Activated T-helper 9 cell treated with anti-CD3 and anti-CD28 coated beads, Interleukin-2, amount 50 U/mL, for 16 hours (primary cell): ENCODE results near the gene ARTN.

Experiments
- DNase-seq: peaks from one replicate; pipeline ENCODE4 v3.0.0-alpha.2; 2020; ENCODE audit warnings: low read depth

Gene ARTN

DNA sequence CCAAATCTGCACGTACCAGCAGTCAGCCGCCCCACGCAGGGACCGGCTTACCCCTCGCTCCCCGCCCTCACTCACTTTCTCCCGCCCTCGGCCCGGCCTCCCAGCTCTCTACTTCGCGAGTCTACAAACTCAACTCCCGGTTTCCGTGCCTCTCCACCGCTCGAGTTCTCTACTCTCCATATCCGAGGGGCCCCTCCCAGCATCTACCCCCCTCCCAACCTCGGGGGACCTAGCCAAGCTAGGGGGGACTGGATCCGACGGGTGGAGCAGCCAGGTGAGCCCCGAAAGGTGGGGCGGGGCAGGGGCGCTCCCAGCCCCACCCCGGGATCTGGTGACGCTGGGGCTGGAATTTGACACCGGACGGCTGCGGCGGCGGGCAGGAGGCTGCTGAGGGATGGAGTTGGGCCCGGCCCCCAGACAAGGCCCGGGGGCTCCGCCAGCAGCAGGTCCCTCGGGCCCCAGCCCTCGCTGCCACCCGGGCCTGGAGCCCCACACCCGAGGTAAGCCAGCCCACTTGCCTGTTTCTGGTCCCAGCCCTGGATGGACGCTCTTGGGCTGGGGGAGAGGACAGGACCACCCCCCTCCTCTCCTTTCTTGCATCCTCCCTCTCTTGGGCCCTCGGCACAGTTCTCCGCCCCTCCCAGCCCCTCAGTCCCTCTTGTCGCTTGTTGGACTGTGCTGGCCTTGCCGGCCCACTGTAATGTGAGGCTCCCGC lies at the start of gene ARTN:
ARTN (plus strand) TSS at position 416 of the 715 bp plus-strand sequence. CDS start 1,856 bp downstream, outside the sequence.
- DNase-seq = no peak

- DNase-seq = no peak
Measured at GRCh38 chr1:43885279-43885801, 48.3 kb upstream of the ARTN start.

DNA sequence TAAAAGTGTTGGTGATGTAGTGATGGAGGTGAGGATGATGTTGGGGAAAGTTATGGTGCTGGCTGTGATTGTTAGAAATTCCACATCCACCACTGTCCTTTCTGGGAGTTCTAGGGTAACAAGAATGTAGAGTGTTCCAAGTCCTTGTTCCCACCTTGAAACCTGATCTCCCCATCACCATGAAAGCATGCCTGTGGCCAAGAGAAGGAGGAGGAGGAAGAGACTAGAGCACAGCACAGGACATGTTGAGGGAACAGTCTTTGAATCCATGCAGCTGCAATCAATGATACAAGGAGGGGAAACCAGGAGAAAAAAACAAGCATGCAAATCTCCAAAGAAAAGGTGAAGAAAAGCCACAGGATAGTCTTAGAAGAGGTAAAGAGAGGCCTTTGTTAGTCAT lies 45.9 kb upstream of the ARTN start:
- no peak for DNase-seq

DNA sequence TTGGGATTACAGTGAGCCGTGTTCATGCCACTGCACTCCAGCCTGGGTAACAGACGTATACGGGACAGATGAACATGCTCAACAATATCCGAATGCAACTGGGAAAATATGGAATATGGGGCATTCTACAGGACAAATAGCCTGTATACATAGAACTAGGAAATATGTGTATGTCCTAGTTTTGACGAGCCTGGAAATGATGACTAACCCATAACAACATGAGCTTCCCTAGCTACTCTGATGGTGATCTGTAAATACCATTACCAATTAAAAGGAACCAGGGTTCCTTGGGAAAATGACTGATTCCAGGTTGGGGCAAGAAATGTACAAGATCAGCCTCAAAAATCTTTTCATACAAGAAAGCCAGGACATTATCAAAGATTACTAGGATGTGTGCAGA lies 42.8 kb upstream of the ARTN start:
- DNase-seq = no peak

DNA sequence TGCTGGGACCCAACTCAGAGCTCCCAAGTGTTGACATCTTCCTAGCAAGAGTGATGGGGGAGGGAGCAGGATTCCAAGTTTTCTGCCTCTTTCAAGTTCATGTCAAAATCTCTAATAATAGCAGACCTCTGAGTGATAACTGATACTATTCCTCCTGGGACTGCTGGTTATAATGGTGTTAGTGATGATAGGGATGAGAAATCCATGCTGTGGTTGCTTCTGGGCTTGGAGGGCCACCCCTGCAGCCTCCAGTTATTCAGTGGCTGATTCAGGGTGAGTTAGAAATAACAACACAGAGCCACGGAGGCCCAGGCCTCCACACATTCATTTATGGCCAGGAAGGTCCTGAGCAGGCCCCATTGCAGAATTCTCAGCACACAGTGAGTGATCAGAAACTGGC lies 40.6 kb upstream of the ARTN start:
- DNase-seq = no peak

- DNase-seq = no peak
Measured at GRCh38 chr1:43898981-43899380, 34.6 kb upstream of the ARTN start.

DNA sequence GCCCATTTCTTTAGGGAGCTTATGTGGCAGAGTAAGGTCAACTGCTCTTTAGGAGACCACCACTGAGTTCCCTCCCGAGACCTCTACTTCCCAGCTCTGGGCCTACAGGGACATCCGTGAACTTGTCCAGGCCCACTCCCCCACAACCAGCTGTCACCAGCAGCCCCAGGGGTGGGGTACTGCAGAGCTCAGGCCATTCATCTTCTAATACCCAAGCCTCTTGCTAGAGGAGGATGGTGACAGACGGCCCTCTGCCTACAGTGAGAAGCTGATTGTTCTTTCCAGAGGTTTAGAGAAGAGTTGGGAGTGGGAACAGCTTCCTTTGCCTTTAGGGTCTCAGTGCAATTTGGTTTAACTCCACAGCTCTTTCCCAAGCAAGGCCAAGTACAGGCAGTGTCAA lies 33.2 kb upstream of the ARTN start:
- DNase-seq = no peak

DNA sequence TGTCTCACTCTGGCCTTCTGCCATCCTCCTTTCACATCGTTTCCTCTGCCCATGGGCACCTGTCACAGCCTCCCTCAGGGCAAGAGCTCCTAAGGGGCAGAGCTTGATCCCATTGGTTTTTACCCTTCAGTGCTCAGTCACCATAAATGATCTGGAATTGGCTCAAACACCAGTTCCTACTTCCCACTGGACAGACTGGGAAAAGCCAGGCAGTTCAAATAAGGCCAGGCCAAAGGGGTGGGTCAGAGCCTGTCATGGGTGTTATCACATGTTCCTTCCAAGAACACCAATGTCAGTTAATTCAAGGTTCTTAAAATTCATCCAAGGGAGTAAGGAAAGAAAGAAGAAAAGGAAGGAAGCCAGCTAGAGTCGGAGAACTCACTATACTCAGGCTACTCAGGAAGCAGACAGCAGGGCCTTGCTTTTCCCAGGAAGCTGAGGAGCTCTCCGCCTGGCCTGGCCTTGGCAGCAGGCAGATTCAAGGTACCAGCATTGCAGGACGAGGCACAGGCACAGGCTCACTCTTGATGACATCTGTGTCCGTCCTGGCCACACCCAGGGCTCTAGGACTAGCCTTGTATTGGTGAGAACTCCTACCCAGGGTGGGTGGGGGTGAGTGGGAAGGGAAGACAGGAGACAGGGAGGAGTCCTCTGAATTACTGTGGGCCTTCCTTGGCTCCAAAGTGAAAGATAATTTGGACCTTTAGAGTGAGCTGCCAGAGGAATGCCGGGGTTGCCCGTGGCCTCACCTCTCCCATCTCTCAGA lies 32.2 kb upstream of the ARTN start:
- no peak for DNase-seq

DNA sequence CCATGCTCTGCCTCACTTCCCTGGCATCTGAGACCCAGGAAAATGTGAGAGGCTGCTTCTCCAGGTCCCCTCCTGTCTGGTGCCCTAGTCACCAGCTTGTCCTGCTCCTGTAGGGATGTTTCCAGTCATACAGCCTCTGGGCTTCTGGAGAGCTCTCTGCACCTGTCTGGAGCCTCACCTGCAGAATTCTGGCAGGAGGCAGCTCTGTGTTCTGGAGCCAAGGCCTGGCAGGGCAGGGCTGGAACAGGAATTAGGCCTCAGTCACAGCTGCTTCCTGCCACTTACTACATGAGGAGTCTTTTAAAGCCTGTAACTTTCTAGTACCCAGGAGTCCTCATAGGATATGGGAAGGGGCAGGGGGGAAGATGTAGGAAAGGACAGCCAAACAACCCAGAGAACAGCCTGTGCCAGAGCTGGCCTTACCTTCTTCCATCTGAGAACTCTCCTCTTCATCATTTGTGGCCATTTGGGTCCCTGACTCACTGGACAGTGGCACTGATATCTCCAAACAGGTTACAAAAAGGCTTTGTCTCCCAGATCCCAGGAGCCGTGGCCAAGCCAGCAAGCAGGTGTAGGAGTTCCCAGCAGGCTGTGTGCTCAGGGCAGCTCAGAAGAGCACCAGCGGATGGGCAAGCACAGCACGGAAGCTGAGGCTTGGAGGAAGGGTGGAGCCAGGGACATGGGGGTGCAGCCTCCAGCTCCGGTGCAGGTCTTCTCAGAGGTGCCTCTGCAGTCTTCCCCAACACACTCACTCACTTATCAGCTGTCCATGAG lies 31.4 kb upstream of the ARTN start:
- DNase-seq = no peak

GRCh38 chr1:43904660-43905551 lies 28.7 kb upstream of the ARTN start:
- no peak for DNase-seq

GRCh38 chr1:43908226-43908625 lies 25.4 kb upstream of the ARTN start:
- no peak for DNase-seq

DNA sequence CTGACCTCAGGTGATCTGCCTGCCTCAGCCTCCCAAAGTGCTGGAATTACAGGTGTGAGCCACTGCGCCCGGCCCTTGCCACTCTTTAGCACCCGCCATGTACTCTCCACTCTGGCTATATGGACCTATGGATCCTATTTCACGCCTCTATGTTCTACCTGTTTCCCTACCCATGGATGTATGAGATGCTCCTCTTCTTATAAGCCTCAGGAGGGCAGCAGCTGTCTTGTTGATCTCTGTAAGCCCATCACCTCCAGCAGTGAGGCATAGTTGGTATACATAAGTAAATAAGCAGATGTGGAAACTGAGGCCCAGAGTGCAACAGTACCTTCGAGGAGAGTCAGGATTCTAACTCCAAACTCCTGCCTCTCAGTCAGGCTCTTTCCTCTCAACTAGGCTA lies 24.7 kb upstream of the ARTN start:
- no peak for DNase-seq

DNA sequence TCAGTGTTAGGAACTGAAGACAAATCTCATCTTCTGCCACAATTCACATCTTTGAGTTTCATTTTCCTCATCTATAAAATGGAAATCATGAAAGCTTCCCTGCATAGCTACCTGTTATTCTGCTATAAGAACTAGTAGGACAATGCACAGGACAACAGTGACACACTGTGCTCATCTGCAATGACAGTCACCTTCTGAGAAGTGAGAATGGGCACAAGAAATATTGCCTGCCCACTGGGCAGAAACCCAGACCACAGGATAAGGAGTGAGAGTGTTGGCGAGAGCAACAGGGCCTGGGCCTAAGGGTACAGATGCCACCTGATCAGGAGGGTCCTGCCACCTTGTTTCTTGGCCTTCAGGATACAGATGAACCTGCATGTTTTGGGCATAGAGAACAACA lies 23.3 kb upstream of the ARTN start:
- no peak for DNase-seq

DNA sequence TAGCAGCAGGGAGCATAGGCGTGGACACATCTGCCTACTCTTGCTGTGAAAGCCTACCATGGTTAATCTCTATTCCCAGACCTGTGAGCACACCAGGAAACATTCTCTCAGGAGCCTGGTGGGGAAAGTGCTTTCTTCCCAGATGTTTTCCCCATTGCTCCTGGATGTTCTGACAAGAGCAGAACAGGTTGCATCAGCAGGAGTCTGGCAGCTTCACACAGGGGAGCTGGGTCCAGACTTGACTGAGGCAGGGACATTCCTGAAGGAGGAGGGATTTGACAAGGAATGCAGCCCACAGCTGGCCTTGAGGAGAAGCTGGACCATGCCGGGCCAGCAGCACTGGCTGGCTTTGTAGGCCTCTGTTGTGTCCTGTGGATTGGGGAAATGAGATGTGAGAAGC lies 21.0 kb upstream of the ARTN start:
- DNase-seq = no peak

DNA sequence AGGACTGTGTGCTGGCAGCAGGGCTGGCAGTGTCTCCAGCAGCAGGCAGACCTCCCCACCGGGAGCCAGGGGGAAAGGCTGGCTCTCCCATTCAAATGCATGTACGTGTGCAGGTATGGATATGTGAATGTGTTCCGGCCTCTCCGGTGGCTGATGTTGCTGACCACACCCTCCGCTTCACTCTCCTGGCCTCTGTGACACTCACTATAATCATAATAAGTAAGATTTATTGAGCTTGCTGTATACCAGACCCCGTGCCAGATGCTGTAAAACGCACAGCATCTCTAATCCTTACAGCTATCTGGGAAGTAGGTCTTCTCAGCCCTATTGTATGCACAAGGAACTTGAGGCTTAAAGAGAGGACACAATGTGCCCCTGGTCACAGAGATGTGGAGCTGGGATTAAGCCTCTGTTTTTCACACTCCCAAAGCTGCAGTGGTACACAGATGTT lies 20.5 kb upstream of the ARTN start:
- no peak for DNase-seq

DNA sequence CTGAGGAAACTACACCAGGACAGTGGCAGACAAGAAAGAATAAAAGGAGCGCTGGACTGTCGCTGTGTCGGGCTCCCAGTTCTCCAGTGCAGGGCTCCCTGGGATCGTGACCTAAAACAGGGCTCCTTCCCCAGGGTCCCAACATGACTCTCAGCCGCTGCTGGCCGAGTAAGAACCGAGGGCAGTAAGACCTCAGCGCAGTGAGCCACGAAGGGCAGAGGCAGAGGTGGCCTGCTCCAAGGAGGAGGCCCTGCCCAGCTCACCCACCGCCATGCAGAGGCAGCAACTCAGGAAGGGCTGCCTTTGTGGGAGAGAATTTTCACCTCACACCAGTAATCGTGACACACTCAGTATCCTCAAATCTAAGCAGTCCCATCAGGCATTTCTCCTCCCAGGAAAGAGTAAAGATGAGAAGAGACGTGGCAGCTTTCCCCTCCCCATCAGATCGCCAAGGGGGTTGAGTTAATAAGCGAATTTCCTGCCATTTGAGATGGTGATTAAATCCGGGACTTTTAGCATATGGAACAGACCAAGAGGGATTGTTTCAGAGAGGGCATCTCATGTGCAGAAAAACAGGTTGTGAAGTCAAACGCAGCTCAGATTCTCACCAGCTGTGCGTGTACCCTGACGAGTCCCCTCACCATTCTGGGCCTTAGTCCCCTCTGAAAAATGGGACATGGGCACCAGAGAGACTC lies 19.8 kb upstream of the ARTN start:
- no peak for DNase-seq

DNA sequence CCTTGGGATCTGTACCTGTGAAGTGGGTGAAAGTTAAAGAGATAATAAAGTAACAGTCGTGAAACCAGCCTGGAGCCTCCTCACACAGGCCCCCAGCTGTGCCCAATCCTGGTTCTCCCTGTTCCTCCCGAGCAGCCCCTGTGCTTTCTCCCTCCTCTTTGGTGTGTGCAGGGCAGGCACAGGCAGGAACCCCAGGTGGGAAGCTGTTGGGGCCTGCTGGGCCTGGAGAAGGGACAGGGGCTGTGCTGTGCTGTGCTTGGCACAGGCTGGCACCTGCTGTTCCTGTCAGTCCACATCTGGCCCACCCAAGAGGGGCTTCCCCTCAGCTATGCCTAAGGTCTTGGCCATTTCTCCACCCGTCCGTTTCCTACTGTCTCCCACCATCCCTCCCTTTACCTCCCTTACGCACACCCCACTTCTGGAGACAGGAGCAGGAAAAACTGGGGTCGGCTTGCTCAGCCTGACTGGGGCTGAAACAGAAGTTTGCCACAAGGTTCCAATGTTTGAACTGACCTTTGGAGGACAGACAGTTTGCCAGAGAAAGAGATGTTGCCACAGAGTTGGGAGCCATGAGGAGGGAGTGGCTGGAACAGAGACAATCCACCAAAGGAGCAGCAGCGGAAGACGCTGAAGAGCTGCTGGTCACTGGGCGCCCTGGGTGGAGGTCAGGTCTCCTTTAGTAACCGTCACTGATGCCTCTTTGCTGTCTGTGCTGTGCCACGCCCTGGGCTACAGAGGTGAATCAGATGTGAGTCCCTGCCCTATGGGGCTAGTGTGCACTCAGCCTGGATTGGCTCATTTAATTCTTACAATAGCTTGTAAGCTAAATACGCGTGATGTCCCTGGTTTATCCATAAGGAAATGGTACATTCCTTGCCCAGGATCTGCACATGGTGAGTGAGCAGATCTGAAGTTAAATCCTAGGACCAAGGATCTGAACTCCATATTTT lies 18.8 kb upstream of the ARTN start:
- DNase-seq = no peak

DNA sequence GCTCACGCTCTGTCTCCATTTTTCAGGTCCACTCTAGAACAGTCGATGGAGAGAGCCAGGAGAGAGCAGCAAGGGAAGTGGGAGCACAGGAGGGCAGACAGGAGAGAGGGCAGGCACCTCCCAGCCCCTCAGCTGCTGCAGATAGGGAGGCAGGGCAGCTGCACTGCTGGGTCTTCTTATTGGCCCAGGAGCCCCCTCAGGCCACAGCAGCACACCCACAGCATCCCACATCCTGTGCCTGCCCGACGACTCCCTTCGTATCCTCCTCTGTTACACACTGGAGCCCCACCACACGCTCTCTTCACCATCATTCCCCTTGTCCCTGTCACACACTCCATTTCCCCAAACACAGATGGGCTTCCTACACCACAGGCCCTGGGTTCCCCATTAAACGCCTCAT lies 13.7 kb upstream of the ARTN start:
- DNase-seq = no peak

GRCh38 chr1:43921022-43921421 lies 12.6 kb upstream of the ARTN start:
- DNase-seq = no peak

GRCh38 chr1:43924516-43924915 lies 9.1 kb upstream of the ARTN start:
- no peak for DNase-seq
